ENCODE data around the gene ZFYVE28.

- TF ChIP-seq, protein P1, sequence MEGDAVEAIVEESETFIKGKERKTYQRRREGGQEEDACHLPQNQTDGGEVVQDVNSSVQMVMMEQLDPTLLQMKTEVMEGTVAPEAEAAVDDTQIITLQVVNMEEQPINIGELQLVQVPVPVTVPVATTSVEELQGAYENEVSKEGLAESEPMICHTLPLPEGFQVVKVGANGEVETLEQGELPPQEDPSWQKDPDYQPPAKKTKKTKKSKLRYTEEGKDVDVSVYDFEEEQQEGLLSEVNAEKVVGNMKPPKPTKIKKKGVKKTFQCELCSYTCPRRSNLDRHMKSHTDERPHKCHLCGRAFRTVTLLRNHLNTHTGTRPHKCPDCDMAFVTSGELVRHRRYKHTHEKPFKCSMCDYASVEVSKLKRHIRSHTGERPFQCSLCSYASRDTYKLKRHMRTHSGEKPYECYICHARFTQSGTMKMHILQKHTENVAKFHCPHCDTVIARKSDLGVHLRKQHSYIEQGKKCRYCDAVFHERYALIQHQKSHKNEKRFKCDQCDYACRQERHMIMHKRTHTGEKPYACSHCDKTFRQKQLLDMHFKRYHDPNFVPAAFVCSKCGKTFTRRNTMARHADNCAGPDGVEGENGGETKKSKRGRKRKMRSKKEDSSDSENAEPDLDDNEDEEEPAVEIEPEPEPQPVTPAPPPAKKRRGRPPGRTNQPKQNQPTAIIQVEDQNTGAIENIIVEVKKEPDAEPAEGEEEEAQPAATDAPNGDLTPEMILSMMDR (IDR thresholded peaks at IDR 0.05): no peak
- no peak for TF ChIP-seq EZH2 (IDR thresholded peaks at IDR 0.05)
Measured at GRCh38 chr4:2277956-2278355, 140.5 kb downstream of the ZFYVE28 start.
